Activated CD4-positive, alpha-beta T cell treated with anti-CD3 and anti-CD28 coated beads, Interleukin-2, Interleukin-4, amounts not matched to agents 100 ng/mL and 50 ng/mL, durations not matched to agents 16 hours and 8 hours (primary cell): Measurements from ENCODE around the gene RTP2.

Experiments
- DNase-seq: peaks from one replicate; pipeline ENCODE4 v3.0.0-alpha.2; 2020; ENCODE audit warnings: low spot score

Gene RTP2

DNA sequence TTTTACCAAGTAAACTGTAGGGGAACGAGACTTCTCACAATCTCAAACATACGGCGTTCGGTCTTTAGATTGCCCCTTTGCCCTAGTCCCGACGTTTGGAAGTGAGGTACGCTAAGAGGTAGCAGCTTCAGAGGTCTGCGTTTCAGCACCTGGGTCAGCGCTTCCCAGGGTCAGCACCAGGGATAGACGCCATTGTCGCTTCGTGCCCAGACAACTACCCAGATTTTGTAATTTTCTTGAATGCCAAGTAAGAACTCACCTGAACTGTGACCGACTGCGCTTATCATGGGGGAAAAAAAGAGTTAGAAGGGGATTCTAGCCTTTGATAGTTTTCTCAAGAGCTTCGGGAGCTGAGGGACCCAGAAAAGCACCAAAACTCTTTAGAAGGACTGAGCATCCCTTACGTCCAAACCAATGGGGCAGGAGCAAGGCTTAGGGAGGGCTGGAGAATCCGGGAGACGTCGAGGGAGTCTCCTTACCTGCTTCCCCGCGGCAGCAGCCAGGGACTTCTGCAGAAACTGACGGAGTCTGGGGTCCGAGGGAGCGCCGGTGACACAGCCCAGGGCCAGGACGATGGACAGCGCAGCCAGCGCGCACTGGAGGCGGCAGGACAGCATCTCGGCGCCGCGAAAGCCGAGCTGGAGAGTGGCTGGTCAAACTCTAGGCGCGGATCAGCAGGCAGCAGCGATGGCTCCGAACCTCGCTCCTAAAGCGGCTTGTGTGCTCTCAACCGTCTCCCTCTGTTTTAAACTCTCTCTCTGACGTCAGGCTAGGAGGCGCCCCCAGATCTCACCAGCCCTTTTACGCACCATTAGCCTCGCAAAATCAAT, 32.5 kb downstream of the RTP2 start, which contains the start of gene SST:
TSS of gene SST (minus strand) at position 720 of the 830 bp plus-strand sequence. CDS start at position 617, 103 bp downstream.
- DNase-seq = peak; percentile 23

DNA sequence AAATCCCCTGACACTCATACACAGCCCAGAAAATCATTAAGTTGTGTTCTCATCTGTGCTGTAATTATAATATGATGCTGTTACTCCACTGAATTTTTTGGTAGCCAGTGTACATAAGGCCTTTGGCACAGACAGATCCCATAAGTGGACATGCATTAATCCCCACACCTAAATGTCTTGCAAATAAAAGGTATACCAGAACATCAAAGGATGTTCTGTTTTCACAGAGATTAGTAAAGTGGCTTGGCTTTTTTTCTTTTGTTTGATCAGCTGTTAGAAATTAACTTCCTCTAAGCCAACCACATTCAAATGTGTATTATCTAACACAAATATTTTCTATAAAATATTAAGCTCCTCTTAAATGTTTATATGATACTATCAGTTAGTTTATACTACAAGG, 34.8 kb downstream of the RTP2 start:
- no peak for DNase-seq

DNA sequence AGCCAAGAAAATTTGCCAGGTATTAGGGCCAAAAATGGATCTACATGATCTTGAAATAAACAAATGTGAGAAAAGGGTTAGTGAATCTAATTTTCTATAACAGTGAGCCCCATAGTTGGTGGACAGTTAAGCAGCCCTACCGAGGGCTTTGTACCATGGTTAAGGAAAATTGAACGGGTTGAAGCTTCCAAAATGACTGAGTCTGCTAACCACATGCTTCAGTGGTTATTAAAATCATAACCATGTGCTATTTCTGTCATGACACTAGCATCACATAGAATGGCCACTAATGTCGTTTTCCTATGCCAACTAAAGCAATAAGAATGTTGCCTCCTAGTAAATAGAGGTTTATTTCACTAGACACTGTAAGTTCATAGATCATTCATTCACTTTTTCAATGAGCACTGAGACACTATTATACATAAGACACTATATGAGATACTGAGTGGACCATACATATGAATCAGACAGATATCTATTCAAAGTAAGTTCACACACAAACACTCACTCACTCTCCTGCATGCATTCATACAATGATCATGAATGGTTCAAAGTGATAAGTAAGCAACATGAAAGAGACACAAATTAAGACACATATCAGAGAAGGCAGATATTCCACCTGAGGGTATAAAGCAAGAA, 36.5 kb downstream of the RTP2 start:
- DNase-seq = peak; percentile 24

DNA sequence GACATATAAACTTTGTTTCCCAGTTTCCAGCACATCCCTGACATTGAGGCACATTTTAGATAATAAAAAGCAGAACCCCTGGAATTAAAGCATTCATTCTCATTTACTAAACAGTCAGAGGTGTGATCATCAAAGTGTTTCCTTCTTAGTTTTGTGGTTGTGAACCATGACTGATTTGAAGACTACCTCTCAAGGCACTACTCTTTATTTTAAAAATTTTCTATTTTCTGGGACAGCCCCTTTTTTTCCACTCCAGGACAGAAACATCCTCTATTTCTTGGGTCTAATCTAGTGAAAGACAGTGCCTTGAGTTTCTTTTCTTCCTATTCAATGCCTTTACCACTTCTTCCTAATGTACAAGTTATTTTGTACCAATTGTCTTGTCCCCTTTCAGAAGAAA, 37.3 kb downstream of the RTP2 start:
- DNase-seq = peak; percentile 45

DNA sequence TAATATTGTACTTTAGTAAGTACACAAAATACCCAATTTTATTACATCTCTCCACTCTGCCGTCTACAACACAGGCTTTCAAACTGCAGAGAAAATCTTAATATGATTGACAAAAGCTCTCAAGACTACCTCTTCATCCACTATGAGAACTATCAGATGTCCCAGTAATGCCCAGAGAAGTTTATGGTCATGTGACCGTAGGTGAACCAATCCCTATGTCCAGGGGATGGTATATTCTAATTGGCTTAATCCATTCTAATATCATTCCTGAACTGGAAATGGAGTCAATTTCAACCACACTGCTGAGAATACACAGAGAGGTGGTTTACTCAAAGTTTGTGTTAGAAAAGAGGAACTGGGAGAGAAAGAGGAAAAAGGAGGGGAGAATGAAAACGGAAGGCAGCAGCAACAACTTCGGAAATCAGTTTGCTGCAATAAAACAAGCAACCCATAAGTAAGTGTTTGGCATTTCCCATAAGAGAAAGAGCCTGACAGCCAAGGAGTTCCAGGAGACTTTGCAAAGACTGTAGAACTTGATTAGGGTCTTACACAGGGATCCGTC, 39.4 kb downstream of the RTP2 start:
- no peak for DNase-seq

DNA sequence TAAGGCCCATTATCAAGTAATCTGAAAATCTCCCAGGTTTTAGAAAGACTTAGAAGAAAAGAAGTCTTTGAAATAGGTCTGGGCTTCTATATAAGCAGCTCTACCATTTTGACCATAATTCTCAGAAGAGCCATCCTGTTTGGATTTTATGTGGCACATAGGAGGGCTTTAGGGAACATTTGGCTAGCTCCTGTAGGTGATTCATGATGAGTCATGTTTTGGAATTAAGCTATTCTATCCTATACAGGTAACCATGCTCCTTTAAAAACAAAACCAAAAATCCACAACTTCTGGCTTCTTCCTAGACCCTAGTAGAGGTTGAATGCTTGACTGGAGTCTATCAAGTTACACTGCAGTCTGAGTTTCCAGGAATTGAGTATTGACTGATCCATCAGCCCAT, 41.1 kb downstream of the RTP2 start:
- DNase-seq = no peak

DNA sequence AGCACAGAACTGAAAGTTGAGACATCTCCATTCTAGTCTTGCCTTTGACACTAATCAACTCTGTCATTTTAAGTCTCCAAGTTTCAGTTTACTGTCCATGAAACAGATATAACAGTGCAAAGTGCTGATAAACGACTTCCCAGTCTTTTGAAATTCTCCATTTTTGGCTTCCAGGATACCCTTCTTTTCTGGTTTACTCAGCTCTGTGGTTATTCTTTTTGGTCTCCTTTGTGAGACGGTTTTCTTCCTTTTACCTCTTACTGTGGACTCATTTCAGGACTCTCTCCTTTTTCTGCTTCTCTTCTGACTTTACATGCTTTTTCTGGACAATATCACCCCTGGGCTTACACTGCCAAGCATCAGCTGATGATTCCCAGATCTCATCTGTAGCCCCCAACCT, 51.1 kb downstream of the RTP2 start:
- DNase-seq = no peak
